Left cardiac atrium (tissue), 4 donors: ENCODE measurements around the gene INTS15. TPM values are rescaled to one million over a fixed set of nuclear protein-coding genes. Genes with fewer than 3 reads are reported as not detected.
A peak's percentile ranks its signal among the peaks of the same experiment; 100 is the strongest.
"Not testable (repeated sequence)": the region's sequence is repeated elsewhere in the genome, so short reads cannot be mapped to it uniquely, and the experiment has no call there.

ENCODE experiments used
- ATAC-seq, 2 donors: fragments of 200-7000 bp; cut with Tn5 transposase; one replicate each; pipeline ENCODE4 v1.9.1; 2020; ENCODE audit warnings: mild to moderate bottlenecking in 2 of 2, moderate library complexity in 2 of 2
- DNase-seq: peaks from one replicate; pipeline ENCODE4 v3.0.0-alpha.2; 2020
- intact Hi-C, 2 donors: fragments of 100-400 bp; cut with DNase I; formaldehyde crosslinking; loops; one replicate each; pipeline versions ENCODE4 v1.14.1 to v1.15.1; 2022 to 2023
- total RNA-seq, 2 donors: library from RNA; stranded (reverse); fragmentation: NEBNext Ultra II Directional; extraction: Animal tissue kit (Norgen Biotek cat#: 25700); gene quantifications; one replicate each; pipeline ENCODE4 v1.2.1, GENCODE V29; 2021
- donor health status: DM: no; HTN: yes; CAD: no.
- donor health status: DM: no; HTN: yes; CAD: no; lungs with severe emphysema.
- donor health status: DM: yes; HTN: yes; CAD: no.
- donor health status: Dilated cardiomyopathy.

INTS15 gene
- total RNA-seq, 2 donors from 2014 or later, result 15.1 to 17.8 TPM

- DNase-seq, result peak; percentile 24
- no peak for ATAC-seq
- intact Hi-C loops, result no loop called here
These were observed 13.6 kb upstream of the INTS15 start for GRCh38 chr7:6576024-6576866.

- DNase-seq, intact Hi-C loops, ATAC-seq: not testable (repeated sequence)
These were observed 12.9 kb upstream of the INTS15 start for GRCh38 chr7:6576867-6577368.

GRCh38 chr7:6577369-6578113 is 12.3 kb upstream of the INTS15 start, which contains the start of gene ZDHHC4:
ZDHHC4 (plus strand) TSS chr7:6577454; CDS start chr7:6580562, 3,108 bp downstream.
- peak; percentile 98 to 99 for ATAC-seq
- peak; percentile 95 for DNase-seq
- intact Hi-C loops, result no loop called here

- DNase-seq (no peak), ATAC-seq (no peak)
- intact Hi-C loops, result no loop called here
These were observed 11.4 kb upstream of the INTS15 start for GRCh38 chr7:6578114-6579084.

GRCh38 chr7:6579446-6579845 is 10.4 kb upstream of the INTS15 start:
- intact Hi-C loops, result no loop called here
- ATAC-seq (no peak), DNase-seq (no peak)

- ATAC-seq, DNase-seq, intact Hi-C loops: not testable (repeated sequence)
These were observed 3.9 kb upstream of the INTS15 start for GRCh38 chr7:6585746-6586432.

GRCh38 chr7:6588566-6588965 is 1.3 kb upstream of the INTS15 start:
- ATAC-seq (no peak), DNase-seq (no peak)
- intact Hi-C loops, result no loop called here

GRCh38 chr7:6589151-6589828 is 531 bp upstream of the INTS15 start:
- DNase-seq (no peak), ATAC-seq (no peak)
- intact Hi-C loops, result no loop called here

GRCh38 chr7:6590645-6591110 is 857 bp downstream of the INTS15 start:
- intact Hi-C loops, result no loop called here
- ATAC-seq, result no peak
- no peak for DNase-seq

- ATAC-seq (no peak), DNase-seq (no peak)
- intact Hi-C loops, result no loop called here
These were observed 10.3 kb downstream of the INTS15 start for GRCh38 chr7:6600093-6600492.

- ATAC-seq (no peak), DNase-seq (no peak)
- intact Hi-C loops, result no loop called here
These were observed 14.6 kb downstream of the INTS15 start for GRCh38 chr7:6604458-6604857.

- no peak for DNase-seq
- ATAC-seq, result peak; percentile 13 to 15
- intact Hi-C loops, result no loop called here
These were observed 17.2 kb downstream of the INTS15 start for GRCh38 chr7:6606866-6607583.

GRCh38 chr7:6607651-6608051 is 17.8 kb downstream of the INTS15 start:
- intact Hi-C loops, result no loop called here
- DNase-seq (no peak), ATAC-seq (no peak)

- DNase-seq (no peak), ATAC-seq (no peak)
- intact Hi-C loops, result no loop called here
These were observed 18.3 kb downstream of the INTS15 start for GRCh38 chr7:6608081-6608480.

- no peak for DNase-seq
- intact Hi-C loops, result no loop called here
- ATAC-seq, result no peak
These were observed 19.0 kb downstream of the INTS15 start for GRCh38 chr7:6608794-6609193.

- intact Hi-C loops, result no loop called here
- no peak for DNase-seq
- ATAC-seq, result no peak
These were observed 23.0 kb downstream of the INTS15 start for GRCh38 chr7:6612819-6613218.

- no peak for DNase-seq
- intact Hi-C loops, result no loop called here
- ATAC-seq, result no peak
These were observed 23.9 kb downstream of the INTS15 start for GRCh38 chr7:6613706-6614105.
